ENCODE measurements around the gene TRPM5.

- TF ChIP-seq CTCF (IDR thresholded peaks at IDR 0.05) (no peak), EZH2 (IDR thresholded peaks at IDR 0.05; ENCODE audit: borderline replicate concordance, insufficient read depth, low read depth, low read length, poor library complexity, severe bottlenecking) (no peak)
Measured at GRCh38 chr11:2441171-2441570, 3.1 kb downstream of the TRPM5 start.
